GM20000 (cell line): ENCODE results near the gene CSRP3.
"Not testable (repeated sequence)": the region's sequence is repeated elsewhere in the genome, so short reads cannot be mapped to it uniquely, and the experiment has no call there.

Source experiments
- DNase-seq: peaks from one replicate; pipeline ENCODE4 v3.0.0; 2012; ENCODE audit warnings: low spot score
- TF ChIP-seq, protein P1 (sequence below): IDR thresholded peaks from 2 replicates; pipeline ENCODE4 v1.5.1; 2012; ENCODE audit warnings: mild to moderate bottlenecking, control low read depth; ENCODE audit errors: extremely low read depth, missing control alignments

CSRP3 gene

DNA sequence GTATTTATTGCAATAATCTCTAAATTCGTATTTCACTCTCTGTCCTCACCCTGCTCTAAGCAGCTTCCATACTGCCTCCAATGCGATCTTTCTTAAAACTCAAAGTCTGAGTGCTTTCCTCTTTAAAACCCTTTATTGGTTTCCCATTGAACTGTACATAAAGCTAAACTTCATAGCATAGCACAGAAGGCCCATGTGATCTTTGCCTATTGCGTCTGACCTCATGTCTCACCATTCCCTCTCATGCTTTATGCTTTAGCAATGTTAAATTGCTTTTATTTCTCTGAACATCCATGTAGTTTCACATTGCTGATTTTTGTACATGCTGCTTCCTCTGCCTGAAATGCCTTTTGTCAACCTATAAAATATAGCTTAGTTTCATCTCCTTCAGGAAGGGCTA, 56.5 kb downstream of the CSRP3 start:
- TF ChIP-seq, protein P1, sequence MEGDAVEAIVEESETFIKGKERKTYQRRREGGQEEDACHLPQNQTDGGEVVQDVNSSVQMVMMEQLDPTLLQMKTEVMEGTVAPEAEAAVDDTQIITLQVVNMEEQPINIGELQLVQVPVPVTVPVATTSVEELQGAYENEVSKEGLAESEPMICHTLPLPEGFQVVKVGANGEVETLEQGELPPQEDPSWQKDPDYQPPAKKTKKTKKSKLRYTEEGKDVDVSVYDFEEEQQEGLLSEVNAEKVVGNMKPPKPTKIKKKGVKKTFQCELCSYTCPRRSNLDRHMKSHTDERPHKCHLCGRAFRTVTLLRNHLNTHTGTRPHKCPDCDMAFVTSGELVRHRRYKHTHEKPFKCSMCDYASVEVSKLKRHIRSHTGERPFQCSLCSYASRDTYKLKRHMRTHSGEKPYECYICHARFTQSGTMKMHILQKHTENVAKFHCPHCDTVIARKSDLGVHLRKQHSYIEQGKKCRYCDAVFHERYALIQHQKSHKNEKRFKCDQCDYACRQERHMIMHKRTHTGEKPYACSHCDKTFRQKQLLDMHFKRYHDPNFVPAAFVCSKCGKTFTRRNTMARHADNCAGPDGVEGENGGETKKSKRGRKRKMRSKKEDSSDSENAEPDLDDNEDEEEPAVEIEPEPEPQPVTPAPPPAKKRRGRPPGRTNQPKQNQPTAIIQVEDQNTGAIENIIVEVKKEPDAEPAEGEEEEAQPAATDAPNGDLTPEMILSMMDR, result no peak
- no peak for DNase-seq

DNA sequence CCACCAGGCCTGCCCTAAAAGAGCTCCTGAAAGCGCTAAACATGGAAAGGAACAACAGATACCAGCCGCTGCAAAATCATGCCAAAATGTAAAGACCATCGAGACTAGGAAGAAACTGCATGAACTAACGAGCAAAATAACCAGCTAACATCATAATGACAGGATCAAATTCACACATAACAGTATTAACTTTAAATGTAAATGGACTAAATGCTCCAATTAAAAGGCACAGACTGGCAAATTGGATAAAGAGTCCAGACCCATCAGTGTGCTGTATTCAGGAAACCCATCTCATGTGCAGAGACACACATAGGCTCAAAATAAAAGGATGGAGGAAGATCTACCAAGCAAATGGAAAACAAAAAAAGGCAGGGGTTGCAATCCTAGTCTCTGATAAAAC, 64.9 kb downstream of the CSRP3 start:
- DNase-seq, result not testable (repeated sequence)

DNA sequence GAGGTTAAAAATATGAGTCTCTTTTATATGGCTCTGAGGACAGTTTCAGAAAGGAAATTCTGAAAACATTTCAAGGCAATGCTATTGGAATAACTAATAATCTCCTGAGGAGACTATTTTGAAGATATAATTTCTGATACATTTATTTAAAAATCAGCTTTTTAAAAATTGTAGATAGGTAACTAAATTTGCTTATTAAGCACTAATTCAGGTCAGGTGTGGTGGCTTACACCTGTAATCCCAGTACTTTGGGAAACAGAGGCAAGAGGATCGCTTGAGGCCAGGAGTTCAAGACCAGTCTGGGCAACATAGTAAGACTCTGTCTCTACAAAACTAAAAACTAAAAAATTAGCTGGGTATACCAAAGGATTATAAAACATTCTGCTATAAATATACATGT, 67.8 kb downstream of the CSRP3 start:
- no peak for DNase-seq
- TF ChIP-seq, protein P1, result no peak
